NCI-H524 treated with DMSO at 0.1 percent for 48 hours (cell line): ENCODE measurements around the gene OSBP2.
"Not testable (repeated sequence)": the region's sequence is repeated elsewhere in the genome, so short reads cannot be mapped to it uniquely, and the experiment has no call there.

Experiments
- DNase-seq: peaks from one replicate; lab custom pipeline; 2025; lab: John Stamatoyannopoulos, UW

The OSBP2 gene

GRCh38 chr22:30676565-30676964, 18.1 kb upstream of the OSBP2 start:
- not testable (repeated sequence) for DNase-seq

GRCh38 chr22:30679895-30680690, 14.6 kb upstream of the OSBP2 start:
- DNase-seq = not testable (repeated sequence)

GRCh38 chr22:30680991-30681770, 13.5 kb upstream of the OSBP2 start:
- DNase-seq = no peak

GRCh38 chr22:30681831-30682230, 12.8 kb upstream of the OSBP2 start:
- DNase-seq = no peak

GRCh38 chr22:30685178-30685577, 9.5 kb upstream of the OSBP2 start:
- DNase-seq = no peak

- no peak for DNase-seq
Observed at GRCh38 chr22:30687358-30687757, 7.3 kb upstream of the OSBP2 start.

- DNase-seq = no peak
Observed at GRCh38 chr22:30689622-30690021, 5.1 kb upstream of the OSBP2 start.

- no peak for DNase-seq
Observed at GRCh38 chr22:30691204-30691603, 3.5 kb upstream of the OSBP2 start.

GRCh38 chr22:30694171-30694639, 469 bp upstream of the OSBP2 start:
- DNase-seq = peak; percentile 20

- DNase-seq = no peak
Observed at GRCh38 chr22:30695351-30695851, 727 bp downstream of the OSBP2 start.

- no peak for DNase-seq
Observed at GRCh38 chr22:30695871-30696655, 1.4 kb downstream of the OSBP2 start.

GRCh38 chr22:30697975-30698374, 3.3 kb downstream of the OSBP2 start:
- peak; percentile 47 for DNase-seq

- no peak for DNase-seq
Observed at GRCh38 chr22:30701872-30702271, 7.2 kb downstream of the OSBP2 start.

GRCh38 chr22:30702856-30703255, 8.2 kb downstream of the OSBP2 start:
- no peak for DNase-seq

- DNase-seq = no peak
Observed at GRCh38 chr22:30704978-30705377, 10.3 kb downstream of the OSBP2 start.

GRCh38 chr22:30705710-30706651, 11.3 kb downstream of the OSBP2 start:
- peak; percentile 93 for DNase-seq

GRCh38 chr22:30709980-30710379, 15.3 kb downstream of the OSBP2 start:
- not testable (repeated sequence) for DNase-seq

GRCh38 chr22:30712094-30712493, 17.4 kb downstream of the OSBP2 start:
- no peak for DNase-seq

- DNase-seq = no peak
Observed at GRCh38 chr22:30714062-30714461, 19.4 kb downstream of the OSBP2 start.

GRCh38 chr22:30717331-30717921, 22.8 kb downstream of the OSBP2 start:
- no peak for DNase-seq

GRCh38 chr22:30717952-30718351, 23.3 kb downstream of the OSBP2 start:
- no peak for DNase-seq
